ENCODE data around the gene CRB1. TPM values are rescaled to one million over a fixed set of nuclear protein-coding genes. Genes with fewer than 3 reads are reported as not detected.

The CRB1 gene
- total and polyA plus RNA-seq, 9 of the 15 experiments (the other 6 are each of a cell fraction or from before 2014, with no cell fraction given) = 0.04 to 0.10 TPM; not detected in 7

DNA sequence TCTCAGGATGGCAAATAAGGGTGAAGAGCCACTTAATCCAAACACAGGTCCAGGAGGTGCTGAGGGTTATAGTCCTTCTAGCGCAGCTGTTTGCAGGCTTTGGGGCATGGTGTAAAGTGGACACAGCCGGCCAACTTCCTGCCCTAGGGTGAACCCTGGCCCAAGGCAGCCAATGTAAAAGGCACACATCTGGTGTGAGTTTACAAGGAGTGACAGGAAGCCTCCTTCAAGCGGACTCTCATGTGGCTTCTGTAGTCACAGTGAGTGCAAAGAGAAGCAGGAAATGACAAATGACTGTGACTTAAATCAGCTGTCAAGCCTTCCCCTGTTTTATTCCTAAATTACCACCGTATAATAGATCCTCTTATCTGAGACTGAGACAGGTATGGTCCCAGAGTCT lies 213.0 kb downstream of the CRB1 start:
- H3K79me2 ChIP-seq (ENCODE audit: control insufficient read depth, insufficient read depth, low read length) = no peaks in the 10 kb centered on the region
- H2AFZ ChIP-seq (ENCODE audit: low read depth, low read length) = no peak overlapping the region
- no peaks in the 10 kb centered on the region for H3K9me1 ChIP-seq (ENCODE audit: control insufficient read depth, insufficient read depth, low read length)
- H3K4me3 ChIP-seq = no peak overlapping the region
- H3K27ac ChIP-seq (ENCODE audit: extremely low read depth, low read depth, low read length) = no peak overlapping the region
- H3K4me1 ChIP-seq (replicated peaks in 1 of 2; ENCODE audit: control insufficient read depth in 2 of 2, insufficient read depth in 2 of 2, low read length in 2 of 2) = no peaks in the 10 kb centered on the region
- ChIA-PET POLR2A (interaction anchor here (0.7 to 1.7 kb wide), 4 partner anchors 11 to 1620 kb away, joined by 3 to 7 read pairs (median 3); no protein-coding TSS in a partner anchor), CTCF (ENCODE audit: low intra/inter-chr PET ratio) (no interaction called here)
- no TSS peak for BruUV-seq (replicated peaks)
- no peaks in the 10 kb centered on the region for H3K36me3 ChIP-seq (ENCODE audit: control insufficient read depth, insufficient read depth, low read length)
- intact Hi-C loops (cut with micrococcal nuclease) (no loop called here), in situ Hi-C loops (cut with MboI) (no loop called here)
- FAIRE-seq = no peak
- TF ChIP-seq HDGF (IDR thresholded peaks at IDR 0.05) (no peak), ZC3H8 (IDR thresholded peaks at IDR 0.05) (no peak), GTF2E2 (tag; IDR thresholded peaks at IDR 0.05) (no peak), TSC22D4 (tag; IDR thresholded peaks at IDR 0.05) (no peak), WHSC1 (IDR thresholded peaks at IDR 0.05; ENCODE audit: low read length) (no peak)
- TF ChIP-seq, protein P1, sequence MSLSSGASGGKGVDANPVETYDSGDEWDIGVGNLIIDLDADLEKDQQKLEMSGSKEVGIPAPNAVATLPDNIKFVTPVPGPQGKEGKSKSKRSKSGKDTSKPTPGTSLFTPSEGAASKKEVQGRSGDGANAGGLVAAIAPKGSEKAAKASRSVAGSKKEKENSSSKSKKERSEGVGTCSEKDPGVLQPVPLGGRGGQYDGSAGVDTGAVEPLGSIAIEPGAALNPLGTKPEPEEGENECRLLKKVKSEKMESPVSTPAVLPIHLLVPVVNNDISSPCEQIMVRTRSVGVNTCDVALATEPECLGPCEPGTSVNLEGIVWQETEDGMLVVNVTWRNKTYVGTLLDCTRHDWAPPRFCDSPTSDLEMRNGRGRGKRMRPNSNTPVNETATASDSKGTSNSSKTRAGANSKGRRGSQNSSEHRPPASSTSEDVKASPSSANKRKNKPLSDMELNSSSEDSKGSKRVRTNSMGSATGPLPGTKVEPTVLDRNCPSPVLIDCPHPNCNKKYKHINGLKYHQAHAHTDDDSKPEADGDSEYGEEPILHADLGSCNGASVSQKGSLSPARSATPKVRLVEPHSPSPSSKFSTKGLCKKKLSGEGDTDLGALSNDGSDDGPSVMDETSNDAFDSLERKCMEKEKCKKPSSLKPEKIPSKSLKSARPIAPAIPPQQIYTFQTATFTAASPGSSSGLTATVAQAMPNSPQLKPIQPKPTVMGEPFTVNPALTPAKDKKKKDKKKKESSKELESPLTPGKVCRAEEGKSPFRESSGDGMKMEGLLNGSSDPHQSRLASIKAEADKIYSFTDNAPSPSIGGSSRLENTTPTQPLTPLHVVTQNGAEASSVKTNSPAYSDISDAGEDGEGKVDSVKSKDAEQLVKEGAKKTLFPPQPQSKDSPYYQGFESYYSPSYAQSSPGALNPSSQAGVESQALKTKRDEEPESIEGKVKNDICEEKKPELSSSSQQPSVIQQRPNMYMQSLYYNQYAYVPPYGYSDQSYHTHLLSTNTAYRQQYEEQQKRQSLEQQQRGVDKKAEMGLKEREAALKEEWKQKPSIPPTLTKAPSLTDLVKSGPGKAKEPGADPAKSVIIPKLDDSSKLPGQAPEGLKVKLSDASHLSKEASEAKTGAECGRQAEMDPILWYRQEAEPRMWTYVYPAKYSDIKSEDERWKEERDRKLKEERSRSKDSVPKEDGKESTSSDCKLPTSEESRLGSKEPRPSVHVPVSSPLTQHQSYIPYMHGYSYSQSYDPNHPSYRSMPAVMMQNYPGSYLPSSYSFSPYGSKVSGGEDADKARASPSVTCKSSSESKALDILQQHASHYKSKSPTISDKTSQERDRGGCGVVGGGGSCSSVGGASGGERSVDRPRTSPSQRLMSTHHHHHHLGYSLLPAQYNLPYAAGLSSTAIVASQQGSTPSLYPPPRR (CRISPR knock-in tag; IDR thresholded peaks at IDR 0.05; ENCODE audit: borderline replicate concordance) = no peak
- TF ChIP-seq, protein P2, sequence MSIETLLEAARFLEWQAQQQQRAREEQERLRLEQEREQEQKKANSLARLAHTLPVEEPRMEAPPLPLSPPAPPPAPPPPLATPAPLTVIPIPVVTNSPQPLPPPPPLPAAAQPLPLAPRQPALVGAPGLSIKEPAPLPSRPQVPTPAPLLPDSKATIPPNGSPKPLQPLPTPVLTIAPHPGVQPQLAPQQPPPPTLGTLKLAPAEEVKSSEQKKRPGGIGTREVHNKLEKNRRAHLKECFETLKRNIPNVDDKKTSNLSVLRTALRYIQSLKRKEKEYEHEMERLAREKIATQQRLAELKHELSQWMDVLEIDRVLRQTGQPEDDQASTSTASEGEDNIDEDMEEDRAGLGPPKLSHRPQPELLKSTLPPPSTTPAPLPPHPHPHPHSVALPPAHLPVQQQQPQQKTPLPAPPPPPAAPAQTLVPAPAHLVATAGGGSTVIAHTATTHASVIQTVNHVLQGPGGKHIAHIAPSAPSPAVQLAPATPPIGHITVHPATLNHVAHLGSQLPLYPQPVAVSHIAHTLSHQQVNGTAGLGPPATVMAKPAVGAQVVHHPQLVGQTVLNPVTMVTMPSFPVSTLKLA (conservative IDR thresholded peaks at IDR 0.05) = no peak
- TF ChIP-seq, protein P3, sequence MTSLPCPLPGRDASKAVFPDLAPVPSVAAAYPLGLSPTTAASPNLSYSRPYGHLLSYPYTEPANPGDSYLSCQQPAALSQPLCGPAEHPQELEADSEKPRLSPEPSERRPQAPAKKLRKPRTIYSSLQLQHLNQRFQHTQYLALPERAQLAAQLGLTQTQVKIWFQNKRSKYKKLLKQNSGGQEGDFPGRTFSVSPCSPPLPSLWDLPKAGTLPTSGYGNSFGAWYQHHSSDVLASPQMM (CRISPR knock-in tag; IDR thresholded peaks at IDR 0.05) = no peak
- H3K9ac ChIP-seq (ENCODE audit: insufficient read depth in 1 of 2, low read depth in 2 of 2, low read length in 2 of 2) = no peak overlapping the region
- H4K20me1 ChIP-seq (replicated peaks; ENCODE audit: control insufficient read depth, insufficient read depth, low read length) = no peaks in the 10 kb centered on the region
- H3K4me2 ChIP-seq (ENCODE audit: insufficient read depth, low read length) = no peak overlapping the region
- no peaks in the 10 kb centered on the region for H3K9me3 ChIP-seq (replicated peaks; ENCODE audit: control insufficient read depth, insufficient read depth, low read depth, low read length)
- WGBS (ENCODE audit: insufficient coverage, low coverage, missing lambda C conversion rate) = 1% methylated on average over 4 of the region's 4 CpGs
- peaks cover 8 to 10% of the 10 kb centered on the region in 2 experiments; a peak in 3 of 5 replicates for H3K27me3 ChIP-seq (ENCODE audit: control insufficient read depth in 2 of 2, insufficient read depth in 2 of 2, low read length in 2 of 2)
- ATAC-seq = no peak; the same call in 2 of the 3 replicates
- DNase-seq (ENCODE audit: extremely low read depth in 1 of 4, low spot score in 3 of 4) = no peak
